K562 (cell line): ENCODE measurements around the gene SMIM8. TPM values are rescaled to one million over a fixed set of nuclear protein-coding genes. Genes with fewer than 3 reads are reported as not detected.

ENCODE experiments used
- CBX5 ChIP-seq: IDR thresholded peaks from 2 replicates; pipeline ENCODE4 v1.6.1; 2014; ENCODE audit warnings: low read depth, borderline replicate concordance
- DNMT1 ChIP-seq: fragments of 450-650 bp; IDR thresholded peaks from 2 replicates; pipeline ENCODE4 v1.6.1; 2016; ENCODE audit warnings: antibody characterized with exemption, mild to moderate bottlenecking
- HDAC1 ChIP-seq, 2 experiments: fragments of 450-650 bp; IDR thresholded peaks; 2 replicates each; pipeline ENCODE4 v1.6.1; 2016 to 2017; ENCODE audit warnings: inconsistent platforms in 1 of 2, mild to moderate bottlenecking in 1 of 2, moderate library complexity in 1 of 2
- NFATC3 ChIP-seq: fragments of 450-650 bp; IDR thresholded peaks from 2 replicates; pipeline ENCODE4 v1.6.1; 2017; ENCODE audit warnings: mild to moderate bottlenecking
- NFYB ChIP-seq: IDR thresholded peaks from 2 replicates; pipeline ENCODE4 v1.6.1; 2011; ENCODE audit warnings: mild to moderate bottlenecking, moderate library complexity; ENCODE audit not compliant: insufficient read length; ENCODE audit errors: extremely low read depth
- NRF1 ChIP-seq, 2 experiments: fragments of 450-650 bp; IDR thresholded peaks in 1 of 2; conservative IDR thresholded peaks in 1 of 2; 2 replicates each; pipeline ENCODE4 v1.6.1; 2014; ENCODE audit warnings: mild to moderate bottlenecking in 2 of 2
- RNF2 ChIP-seq: sonication (generic); IDR thresholded peaks from 2 replicates; pipeline ENCODE4 v1.6.1; 2016
- SIN3B ChIP-seq: fragments of 450-650 bp; IDR thresholded peaks from 2 replicates; pipeline ENCODE4 v1.6.1; 2017; ENCODE audit warnings: low read depth, mild to moderate bottlenecking, moderate library complexity
- SIX5 ChIP-seq, 2 experiments: IDR thresholded peaks; 2 replicates each; pipeline ENCODE4 v1.6.1; 2011; ENCODE audit warnings: low read length in 2 of 2, borderline replicate concordance in 1 of 2, low read depth in 1 of 2, mild to moderate bottlenecking in 1 of 2, moderate library complexity in 1 of 2; ENCODE audit not compliant: insufficient read depth in 1 of 2
- SP2 ChIP-seq: IDR thresholded peaks from 2 replicates; pipeline ENCODE4 v1.6.1; 2011; ENCODE audit warnings: mild to moderate bottlenecking, low read depth, low read length, moderate library complexity; ENCODE audit not compliant: poor library complexity, severe bottlenecking; ENCODE audit errors: extremely low read depth
- TBP ChIP-seq: optimal IDR thresholded peaks from 2 replicates; pipeline ENCODE3; 2011; ENCODE audit warnings: low read depth, low read length, improper control_type of control experiment
- ZC3H11A ChIP-seq: IDR thresholded peaks from 2 replicates; pipeline ENCODE4 v1.6.1; 2012; ENCODE audit warnings: low read depth, low read length, improper control_type of control experiment
- polyA plus RNA-seq, 8 experiments: library from polyadenylated mRNA; depleted of rRNA in 4 of 8; stranded (reverse) in 5 of 8; unstranded in 3 of 8; fragments of >200 nt; fragmentation: Nextera tagmentation in 2 of 8; fragmentation: Illumina TruSeq in 1 of 8; extraction: Ambion mirVana in 2 of 8; extraction: Trizol in 1 of 8; gene quantifications; 2 replicates each; pipeline versions ENCODE4 v1.2.1 to v1.2.3, GENCODE V29; 2011 to 2014; ENCODE audit warnings: inconsistent platforms in 1 of 8, missing spikeins in 1 of 8
- total RNA-seq, 7 experiments: library from RNA; depleted of rRNA in 6 of 7; stranded (reverse); fragments of >200 nt in 6 of 7; fragmentation: Illumina TruSeq in 2 of 7; extraction: Trizol in 2 of 7; gene quantifications; 2 replicates each; pipeline versions ENCODE4 v1.2.1 to v1.2.3, GENCODE V29; 2011 to 2021; ENCODE audit warnings: low replicate concordance in 1 of 7
- TF ChIP-seq, protein P1 (sequence below): conservative IDR thresholded peaks from 2 replicates; pipeline ENCODE4 v1.6.1; 2011; ENCODE audit warnings: low read depth, mild to moderate bottlenecking, low read length; ENCODE audit not compliant: control insufficient read depth
- TF ChIP-seq, protein P2 (sequence below): sonication (generic); formaldehyde crosslinking; IDR thresholded peaks from 2 replicates; pipeline ENCODE4 v1.8.0; 2023; ENCODE audit warnings: mild to moderate bottlenecking, missing genetic modification reagents
- TF ChIP-seq, protein P3 (sequence below): fragments of 150-350 bp; IDR thresholded peaks from 2 replicates; pipeline ENCODE4 v1.6.1; 2014; ENCODE audit warnings: low read depth, mild to moderate bottlenecking, low read length, borderline replicate concordance
- TF ChIP-seq, protein P4 (sequence below), 2 experiments: fragments of 450-650 bp; IDR thresholded peaks; 2 replicates each; pipeline ENCODE4 v1.6.1; 2018; ENCODE audit warnings: mild to moderate bottlenecking in 2 of 2, low read depth in 1 of 2; ENCODE audit not compliant: partially characterized antibody in 2 of 2

SMIM8 gene
- total and polyA plus RNA-seq, 9 of the 15 experiments (the other 6 are each of a cell fraction or from before 2014, with no cell fraction given) = 8.3 to 53.7 (median 15.1) TPM

DNA sequence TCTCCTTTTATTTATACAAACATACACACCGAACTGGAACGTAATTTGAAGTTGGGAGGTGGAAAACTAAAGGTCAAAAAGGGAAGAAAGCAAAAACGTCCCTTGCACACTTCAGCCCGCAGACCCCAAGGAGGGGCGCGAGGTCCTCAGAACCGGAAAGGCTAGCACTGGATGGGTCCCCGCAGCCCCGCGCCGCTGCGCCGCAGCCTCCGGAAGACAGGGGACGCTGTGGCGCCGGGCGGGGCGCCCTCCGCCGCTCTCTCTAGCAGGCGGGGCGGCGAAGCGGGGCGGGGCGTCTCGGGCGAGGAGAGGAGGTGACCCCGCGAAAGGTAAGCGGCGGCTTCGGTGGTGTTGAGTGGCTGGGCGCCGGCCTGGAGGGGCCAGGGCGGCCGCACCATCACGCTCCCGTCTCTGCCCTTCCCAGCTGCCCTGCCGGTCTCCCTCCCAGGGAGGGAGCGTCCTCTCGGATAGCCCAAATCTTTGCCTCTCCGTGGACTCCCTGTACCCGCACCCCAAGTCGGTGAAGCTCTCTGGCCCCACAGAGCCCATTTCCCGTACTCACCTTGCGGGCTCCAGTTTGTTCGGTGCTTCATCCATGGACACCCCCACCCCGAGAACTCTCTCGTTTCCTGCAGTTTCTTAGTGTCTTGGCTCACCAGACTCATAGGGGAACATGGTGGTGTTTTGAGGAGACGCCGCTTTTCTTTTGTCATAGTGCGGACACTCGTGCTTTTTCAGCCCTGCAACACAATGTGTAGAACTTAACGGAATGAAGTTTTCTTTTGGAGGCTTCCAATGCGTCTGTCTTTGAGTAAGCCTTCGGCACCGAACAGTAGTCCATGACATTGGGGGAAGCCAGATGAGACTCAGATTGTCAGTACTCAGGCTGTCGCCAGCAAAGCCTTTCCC, at the start of gene SMIM8 (continued):
- TF ChIP-seq NFYB = no peak
- TF ChIP-seq HDAC1 (IDR thresholded peaks at IDR 0.05) = peak; percentile 7 to 42; a peak in 2 of 4 replicates
- peak; percentile 63 for TF ChIP-seq TBP
- TF ChIP-seq ZC3H11A = 0 out of 2 replicates have a peak, but pooled peaks have one; percentile 55
- no peak for TF ChIP-seq NFATC3
- no peak for TF ChIP-seq DNMT1
- TF ChIP-seq, protein P1, sequence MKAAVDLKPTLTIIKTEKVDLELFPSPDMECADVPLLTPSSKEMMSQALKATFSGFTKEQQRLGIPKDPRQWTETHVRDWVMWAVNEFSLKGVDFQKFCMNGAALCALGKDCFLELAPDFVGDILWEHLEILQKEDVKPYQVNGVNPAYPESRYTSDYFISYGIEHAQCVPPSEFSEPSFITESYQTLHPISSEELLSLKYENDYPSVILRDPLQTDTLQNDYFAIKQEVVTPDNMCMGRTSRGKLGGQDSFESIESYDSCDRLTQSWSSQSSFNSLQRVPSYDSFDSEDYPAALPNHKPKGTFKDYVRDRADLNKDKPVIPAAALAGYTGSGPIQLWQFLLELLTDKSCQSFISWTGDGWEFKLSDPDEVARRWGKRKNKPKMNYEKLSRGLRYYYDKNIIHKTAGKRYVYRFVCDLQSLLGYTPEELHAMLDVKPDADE = peak; percentile 72
- TF ChIP-seq, protein P2, sequence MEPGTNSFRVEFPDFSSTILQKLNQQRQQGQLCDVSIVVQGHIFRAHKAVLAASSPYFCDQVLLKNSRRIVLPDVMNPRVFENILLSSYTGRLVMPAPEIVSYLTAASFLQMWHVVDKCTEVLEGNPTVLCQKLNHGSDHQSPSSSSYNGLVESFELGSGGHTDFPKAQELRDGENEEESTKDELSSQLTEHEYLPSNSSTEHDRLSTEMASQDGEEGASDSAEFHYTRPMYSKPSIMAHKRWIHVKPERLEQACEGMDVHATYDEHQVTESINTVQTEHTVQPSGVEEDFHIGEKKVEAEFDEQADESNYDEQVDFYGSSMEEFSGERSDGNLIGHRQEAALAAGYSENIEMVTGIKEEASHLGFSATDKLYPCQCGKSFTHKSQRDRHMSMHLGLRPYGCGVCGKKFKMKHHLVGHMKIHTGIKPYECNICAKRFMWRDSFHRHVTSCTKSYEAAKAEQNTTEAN (CRISPR knock-in tag) = no peak
- TF ChIP-seq, protein P3, sequence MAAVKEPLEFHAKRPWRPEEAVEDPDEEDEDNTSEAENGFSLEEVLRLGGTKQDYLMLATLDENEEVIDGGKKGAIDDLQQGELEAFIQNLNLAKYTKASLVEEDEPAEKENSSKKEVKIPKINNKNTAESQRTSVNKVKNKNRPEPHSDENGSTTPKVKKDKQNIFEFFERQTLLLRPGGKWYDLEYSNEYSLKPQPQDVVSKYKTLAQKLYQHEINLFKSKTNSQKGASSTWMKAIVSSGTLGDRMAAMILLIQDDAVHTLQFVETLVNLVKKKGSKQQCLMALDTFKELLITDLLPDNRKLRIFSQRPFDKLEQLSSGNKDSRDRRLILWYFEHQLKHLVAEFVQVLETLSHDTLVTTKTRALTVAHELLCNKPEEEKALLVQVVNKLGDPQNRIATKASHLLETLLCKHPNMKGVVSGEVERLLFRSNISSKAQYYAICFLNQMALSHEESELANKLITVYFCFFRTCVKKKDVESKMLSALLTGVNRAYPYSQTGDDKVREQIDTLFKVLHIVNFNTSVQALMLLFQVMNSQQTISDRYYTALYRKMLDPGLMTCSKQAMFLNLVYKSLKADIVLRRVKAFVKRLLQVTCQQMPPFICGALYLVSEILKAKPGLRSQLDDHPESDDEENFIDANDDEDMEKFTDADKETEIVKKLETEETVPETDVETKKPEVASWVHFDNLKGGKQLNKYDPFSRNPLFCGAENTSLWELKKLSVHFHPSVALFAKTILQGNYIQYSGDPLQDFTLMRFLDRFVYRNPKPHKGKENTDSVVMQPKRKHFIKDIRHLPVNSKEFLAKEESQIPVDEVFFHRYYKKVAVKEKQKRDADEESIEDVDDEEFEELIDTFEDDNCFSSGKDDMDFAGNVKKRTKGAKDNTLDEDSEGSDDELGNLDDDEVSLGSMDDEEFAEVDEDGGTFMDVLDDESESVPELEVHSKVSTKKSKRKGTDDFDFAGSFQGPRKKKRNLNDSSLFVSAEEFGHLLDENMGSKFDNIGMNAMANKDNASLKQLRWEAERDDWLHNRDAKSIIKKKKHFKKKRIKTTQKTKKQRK = no peak
- TF ChIP-seq SP2 = peak; percentile 91
- TF ChIP-seq, protein P4, sequence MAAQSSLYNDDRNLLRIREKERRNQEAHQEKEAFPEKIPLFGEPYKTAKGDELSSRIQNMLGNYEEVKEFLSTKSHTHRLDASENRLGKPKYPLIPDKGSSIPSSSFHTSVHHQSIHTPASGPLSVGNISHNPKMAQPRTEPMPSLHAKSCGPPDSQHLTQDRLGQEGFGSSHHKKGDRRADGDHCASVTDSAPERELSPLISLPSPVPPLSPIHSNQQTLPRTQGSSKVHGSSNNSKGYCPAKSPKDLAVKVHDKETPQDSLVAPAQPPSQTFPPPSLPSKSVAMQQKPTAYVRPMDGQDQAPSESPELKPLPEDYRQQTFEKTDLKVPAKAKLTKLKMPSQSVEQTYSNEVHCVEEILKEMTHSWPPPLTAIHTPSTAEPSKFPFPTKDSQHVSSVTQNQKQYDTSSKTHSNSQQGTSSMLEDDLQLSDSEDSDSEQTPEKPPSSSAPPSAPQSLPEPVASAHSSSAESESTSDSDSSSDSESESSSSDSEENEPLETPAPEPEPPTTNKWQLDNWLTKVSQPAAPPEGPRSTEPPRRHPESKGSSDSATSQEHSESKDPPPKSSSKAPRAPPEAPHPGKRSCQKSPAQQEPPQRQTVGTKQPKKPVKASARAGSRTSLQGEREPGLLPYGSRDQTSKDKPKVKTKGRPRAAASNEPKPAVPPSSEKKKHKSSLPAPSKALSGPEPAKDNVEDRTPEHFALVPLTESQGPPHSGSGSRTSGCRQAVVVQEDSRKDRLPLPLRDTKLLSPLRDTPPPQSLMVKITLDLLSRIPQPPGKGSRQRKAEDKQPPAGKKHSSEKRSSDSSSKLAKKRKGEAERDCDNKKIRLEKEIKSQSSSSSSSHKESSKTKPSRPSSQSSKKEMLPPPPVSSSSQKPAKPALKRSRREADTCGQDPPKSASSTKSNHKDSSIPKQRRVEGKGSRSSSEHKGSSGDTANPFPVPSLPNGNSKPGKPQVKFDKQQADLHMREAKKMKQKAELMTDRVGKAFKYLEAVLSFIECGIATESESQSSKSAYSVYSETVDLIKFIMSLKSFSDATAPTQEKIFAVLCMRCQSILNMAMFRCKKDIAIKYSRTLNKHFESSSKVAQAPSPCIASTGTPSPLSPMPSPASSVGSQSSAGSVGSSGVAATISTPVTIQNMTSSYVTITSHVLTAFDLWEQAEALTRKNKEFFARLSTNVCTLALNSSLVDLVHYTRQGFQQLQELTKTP (IDR thresholded peaks at IDR 0.05; ENCODE audit: low read depth in 1 of 2, partially characterized antibody in 2 of 2) = no peak
- no peak for TF ChIP-seq SIX5 (IDR thresholded peaks at IDR 0.05; ENCODE audit: borderline replicate concordance in 1 of 2, insufficient read depth in 1 of 2, low read depth in 1 of 2, low read length in 2 of 2)
- peak; percentile 11; the same call in 1 of the 2 replicates for TF ChIP-seq CBX5
- peak; percentile 2; the same call in 1 of the 2 replicates for TF ChIP-seq SIN3B
- peak; percentile 27 to 45; a peak in 3 of 4 replicates for TF ChIP-seq NRF1 (conservative IDR thresholded peaks at IDR 0.05 in 1 of 2, IDR thresholded peaks at IDR 0.05 in 1 of 2)
- no peak for TF ChIP-seq RNF2
